Astrocyte (in vitro differentiated cells and primary cell): ENCODE data around the gene CBY1.

Source experiments
- EZH2 ChIP-seq: IDR thresholded peaks from 2 replicates; pipeline ENCODE4 v1.6.1; 2012; ENCODE audit warnings: mild to moderate bottlenecking, low read length, inconsistent platforms; ENCODE audit not compliant: insufficient read depth
- TF ChIP-seq, protein P1 (sequence below): IDR thresholded peaks from 2 replicates; pipeline ENCODE4 v1.5.1; 2011; ENCODE audit warnings: low read depth, mild to moderate bottlenecking, inconsistent platforms, low read length, moderate library complexity; ENCODE audit not compliant: insufficient read depth

DNA sequence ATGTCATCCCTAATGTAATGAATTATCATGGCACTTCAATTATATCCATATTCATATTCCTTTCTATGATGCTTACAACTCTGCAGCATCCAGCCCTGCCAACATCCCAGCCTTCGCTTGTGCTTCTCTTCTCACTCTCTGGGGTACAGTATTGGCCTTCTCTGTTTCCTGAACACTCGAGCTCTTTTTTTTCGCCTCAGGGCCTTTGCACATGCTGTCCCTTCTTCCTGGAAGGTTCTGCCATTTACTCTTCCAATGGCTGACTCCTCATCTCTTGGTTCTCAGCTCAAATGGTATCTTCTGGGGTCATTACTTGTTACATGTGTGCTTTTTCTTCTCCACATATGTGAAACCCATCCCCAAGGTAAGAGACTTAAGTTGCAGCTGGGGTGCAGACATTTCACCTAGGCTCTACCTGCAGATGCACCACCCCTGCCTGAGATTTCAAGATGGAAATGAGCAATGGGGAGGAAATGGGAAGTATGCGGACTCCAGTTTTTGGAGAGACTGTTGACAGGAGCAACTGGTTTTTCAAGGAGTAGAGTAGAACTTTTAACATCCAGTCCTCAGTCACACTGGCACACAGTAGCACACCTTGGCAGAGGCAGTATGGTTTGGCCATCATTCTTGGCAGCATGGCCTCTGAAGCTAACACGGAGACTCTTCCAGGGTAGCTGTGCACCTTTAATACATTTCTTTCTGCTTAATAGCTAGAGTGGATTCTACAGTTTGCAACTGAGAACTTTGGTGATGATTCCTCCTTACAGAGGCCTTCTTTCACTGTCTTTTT, 44.0 kb upstream of the CBY1 start:
- TF ChIP-seq, protein P1, sequence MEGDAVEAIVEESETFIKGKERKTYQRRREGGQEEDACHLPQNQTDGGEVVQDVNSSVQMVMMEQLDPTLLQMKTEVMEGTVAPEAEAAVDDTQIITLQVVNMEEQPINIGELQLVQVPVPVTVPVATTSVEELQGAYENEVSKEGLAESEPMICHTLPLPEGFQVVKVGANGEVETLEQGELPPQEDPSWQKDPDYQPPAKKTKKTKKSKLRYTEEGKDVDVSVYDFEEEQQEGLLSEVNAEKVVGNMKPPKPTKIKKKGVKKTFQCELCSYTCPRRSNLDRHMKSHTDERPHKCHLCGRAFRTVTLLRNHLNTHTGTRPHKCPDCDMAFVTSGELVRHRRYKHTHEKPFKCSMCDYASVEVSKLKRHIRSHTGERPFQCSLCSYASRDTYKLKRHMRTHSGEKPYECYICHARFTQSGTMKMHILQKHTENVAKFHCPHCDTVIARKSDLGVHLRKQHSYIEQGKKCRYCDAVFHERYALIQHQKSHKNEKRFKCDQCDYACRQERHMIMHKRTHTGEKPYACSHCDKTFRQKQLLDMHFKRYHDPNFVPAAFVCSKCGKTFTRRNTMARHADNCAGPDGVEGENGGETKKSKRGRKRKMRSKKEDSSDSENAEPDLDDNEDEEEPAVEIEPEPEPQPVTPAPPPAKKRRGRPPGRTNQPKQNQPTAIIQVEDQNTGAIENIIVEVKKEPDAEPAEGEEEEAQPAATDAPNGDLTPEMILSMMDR: no peak
- TF ChIP-seq EZH2: no peak
